ENCODE results near the gene CCDC182.

The CCDC182 gene

DNA sequence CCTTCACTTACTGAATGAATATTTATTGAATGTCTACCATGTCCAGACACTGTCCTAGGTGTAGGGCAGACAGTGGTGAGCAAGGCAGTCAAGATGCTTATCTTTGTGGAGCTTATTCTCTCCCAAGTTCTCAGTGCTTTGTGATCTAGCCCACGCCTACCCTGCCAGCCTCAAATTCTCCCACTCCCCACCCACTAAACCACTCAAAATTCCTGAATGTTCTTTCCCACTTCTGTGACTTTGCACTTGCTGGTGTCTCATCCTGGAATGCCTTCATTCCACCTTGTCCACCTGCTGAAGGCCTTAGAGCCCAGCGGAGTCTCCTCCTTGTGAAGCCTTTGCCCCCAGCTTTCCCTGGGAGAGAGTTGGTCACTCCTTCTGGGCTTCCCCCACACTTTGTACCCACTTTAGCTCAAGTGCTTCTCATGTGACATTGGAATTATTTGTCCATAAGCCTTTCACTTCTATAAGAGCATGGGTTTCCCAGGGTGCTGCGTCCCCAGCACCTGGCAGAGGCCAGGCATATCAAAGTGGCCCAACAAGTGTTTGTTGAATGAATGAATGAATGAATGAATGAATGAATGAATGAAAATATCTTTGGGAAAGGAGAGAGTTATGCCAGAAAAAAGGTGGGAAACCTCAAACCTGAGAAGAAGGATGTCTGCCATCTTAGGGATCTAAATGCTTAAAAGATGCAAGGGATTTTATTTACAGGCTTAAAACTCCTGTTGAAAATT is 23.0 kb downstream of the CCDC182 start:
- Histone ChIP-seq H3K27me3 (ENCODE audit: insufficient read depth, insufficient read length) (peaks cover 4% of the 10 kb centered on the region), H3K4me1 (ENCODE audit: insufficient read depth, insufficient read length) (peaks cover 13% of the 10 kb centered on the region), H3K9me3 (ENCODE audit: insufficient read depth, low read length) (no peaks in the 10 kb centered on the region), H3K4me3 (ENCODE audit: insufficient read length, low read depth) (no peak overlapping the region), H3K9ac (ENCODE audit: insufficient read length, low read depth) (no peak overlapping the region), H3K36me3 (ENCODE audit: insufficient read depth, insufficient read length, low read length) (no peaks in the 10 kb centered on the region)
- no peak for DNase-seq (ENCODE audit: low read depth, low spot score)
- TF ChIP-seq ZNF274 (IDR thresholded peaks at IDR 0.05; ENCODE audit: low read depth, low read length) (no peak), SUZ12 (IDR thresholded peaks at IDR 0.05; ENCODE audit: extremely low read depth, insufficient read depth, insufficient read length) (no peak), YY1 (IDR thresholded peaks at IDR 0.05; ENCODE audit: insufficient read depth, insufficient read length) (no peak)

DNA sequence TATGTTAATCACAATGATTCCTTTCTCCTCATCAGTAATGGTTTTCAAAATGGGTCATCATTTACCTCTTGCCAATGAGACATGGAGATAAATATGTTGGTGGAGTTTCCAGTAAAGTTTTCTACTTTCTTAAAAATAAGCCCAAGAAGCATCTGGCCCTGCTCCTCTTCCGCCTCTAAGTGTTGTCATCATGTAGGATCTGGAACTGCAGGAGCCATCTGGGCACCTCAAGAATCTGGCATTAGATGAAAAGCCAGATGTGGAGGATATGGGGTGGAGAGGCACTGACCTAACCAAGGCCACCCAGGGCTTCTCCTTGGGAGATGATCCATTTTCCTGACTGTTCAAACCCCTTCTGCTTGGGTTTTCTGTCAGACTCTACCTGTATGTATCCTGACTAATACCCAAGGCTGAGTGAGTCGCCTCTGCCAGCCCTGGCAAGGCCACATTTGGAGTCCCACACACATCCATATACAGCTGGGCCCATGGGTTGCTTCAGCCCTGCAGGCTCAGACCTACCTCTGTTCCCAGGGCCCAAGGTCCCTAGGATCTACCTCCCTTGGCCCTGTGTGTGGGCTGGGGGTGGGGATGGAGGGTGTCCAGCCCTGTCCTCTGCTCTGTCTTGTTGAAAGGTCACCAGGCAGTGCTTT is 24.6 kb downstream of the CCDC182 start:
- Histone ChIP-seq H3K9ac (ENCODE audit: insufficient read length, low read depth) (no peak overlapping the region), H3K27me3 (ENCODE audit: insufficient read depth, insufficient read length) (peaks cover 4% of the 10 kb centered on the region), H3K9me3 (ENCODE audit: insufficient read depth, low read length) (no peaks in the 10 kb centered on the region), H3K36me3 (ENCODE audit: insufficient read depth, insufficient read length, low read length) (no peaks in the 10 kb centered on the region), H3K4me1 (ENCODE audit: insufficient read depth, insufficient read length) (peaks cover 13% of the 10 kb centered on the region), H3K4me3 (ENCODE audit: insufficient read length, low read depth) (no peak overlapping the region)
- DNase-seq (ENCODE audit: low read depth, low spot score), result no peak
- TF ChIP-seq ZNF274 (IDR thresholded peaks at IDR 0.05; ENCODE audit: low read depth, low read length) (no peak), SUZ12 (IDR thresholded peaks at IDR 0.05; ENCODE audit: extremely low read depth, insufficient read depth, insufficient read length) (no peak), YY1 (IDR thresholded peaks at IDR 0.05; ENCODE audit: insufficient read depth, insufficient read length) (no peak)

DNA sequence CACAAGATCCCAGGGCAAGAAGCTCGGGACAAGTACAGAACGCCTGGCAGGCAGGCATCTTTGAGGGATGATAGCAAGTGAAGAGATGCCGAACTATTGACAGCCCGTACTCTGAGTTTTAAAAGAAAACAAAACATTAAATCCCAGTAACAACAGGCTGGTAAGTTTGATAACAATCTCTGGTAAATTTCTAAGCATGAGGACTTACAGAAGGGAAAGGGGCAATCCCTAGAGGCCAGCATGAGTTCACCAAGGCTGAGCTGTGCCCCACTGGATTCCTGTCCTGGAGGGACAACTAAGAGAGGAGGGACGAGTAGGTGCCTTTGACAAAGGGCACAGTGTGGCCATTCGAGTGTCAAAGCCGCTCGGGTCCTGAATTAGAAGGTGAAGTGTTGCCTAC is 26.2 kb downstream of the CCDC182 start:
- Histone ChIP-seq H3K9me3 (ENCODE audit: insufficient read depth, low read length) (no peaks in the 10 kb centered on the region), H3K27me3 (ENCODE audit: insufficient read depth, insufficient read length) (peaks cover 7% of the 10 kb centered on the region), H3K36me3 (ENCODE audit: insufficient read depth, insufficient read length, low read length) (no peaks in the 10 kb centered on the region), H3K4me3 (ENCODE audit: insufficient read length, low read depth) (no peak overlapping the region), H3K9ac (ENCODE audit: insufficient read length, low read depth) (no peak overlapping the region), H3K4me1 (ENCODE audit: insufficient read depth, insufficient read length) (peaks cover 5% of the 10 kb centered on the region)
- TF ChIP-seq YY1 (IDR thresholded peaks at IDR 0.05; ENCODE audit: insufficient read depth, insufficient read length), result no peak
- TF ChIP-seq SUZ12 (IDR thresholded peaks at IDR 0.05; ENCODE audit: extremely low read depth, insufficient read depth, insufficient read length), result no peak
- no peak for TF ChIP-seq ZNF274 (IDR thresholded peaks at IDR 0.05; ENCODE audit: low read depth, low read length)
- DNase-seq (ENCODE audit: low read depth, low spot score), result no peak

- Histone ChIP-seq H3K4me3 (ENCODE audit: insufficient read length, low read depth) (no peak overlapping the region), H3K36me3 (ENCODE audit: insufficient read depth, insufficient read length, low read length) (no peaks in the 10 kb centered on the region), H3K9ac (ENCODE audit: insufficient read length, low read depth) (no peak overlapping the region), H3K4me1 (ENCODE audit: insufficient read depth, insufficient read length) (no peaks in the 10 kb centered on the region), H3K27me3 (ENCODE audit: insufficient read depth, insufficient read length) (peaks cover 4% of the 10 kb centered on the region), H3K9me3 (ENCODE audit: insufficient read depth, low read length) (no peaks in the 10 kb centered on the region)
- no peak for TF ChIP-seq ZNF274 (IDR thresholded peaks at IDR 0.05; ENCODE audit: low read depth, low read length)
- TF ChIP-seq YY1 (IDR thresholded peaks at IDR 0.05; ENCODE audit: insufficient read depth, insufficient read length), result no peak
- TF ChIP-seq SUZ12 (IDR thresholded peaks at IDR 0.05; ENCODE audit: extremely low read depth, insufficient read depth, insufficient read length), result no peak
- no peak for DNase-seq (ENCODE audit: low read depth, low spot score)
These were observed 29.1 kb downstream of the CCDC182 start for GRCh38 chr17:57715981-57716380.

GRCh38 chr17:57714665-57715180 is 30.4 kb downstream of the CCDC182 start:
- H3K4me1 ChIP-seq (ENCODE audit: insufficient read depth, insufficient read length), result no peaks in the 10 kb centered on the region
- no peak overlapping the region for H3K9ac ChIP-seq (ENCODE audit: insufficient read length, low read depth)
- peaks cover 4% of the 10 kb centered on the region for H3K27me3 ChIP-seq (ENCODE audit: insufficient read depth, insufficient read length)
- no peak for DNase-seq (ENCODE audit: low read depth, low spot score)
- no peaks in the 10 kb centered on the region for H3K36me3 ChIP-seq (ENCODE audit: insufficient read depth, insufficient read length, low read length)
- H3K4me3 ChIP-seq (ENCODE audit: insufficient read length, low read depth), result no peak overlapping the region
- no peaks in the 10 kb centered on the region for H3K9me3 ChIP-seq (ENCODE audit: insufficient read depth, low read length)
- TF ChIP-seq ZNF274 (IDR thresholded peaks at IDR 0.05; ENCODE audit: low read depth, low read length) (no peak), YY1 (IDR thresholded peaks at IDR 0.05; ENCODE audit: insufficient read depth, insufficient read length) (no peak), SUZ12 (IDR thresholded peaks at IDR 0.05; ENCODE audit: extremely low read depth, insufficient read depth, insufficient read length) (no peak)

GRCh38 chr17:57713140-57713539 is 32.0 kb downstream of the CCDC182 start:
- TF ChIP-seq ZNF274 (IDR thresholded peaks at IDR 0.05; ENCODE audit: low read depth, low read length), result no peak
- TF ChIP-seq SUZ12 (IDR thresholded peaks at IDR 0.05; ENCODE audit: extremely low read depth, insufficient read depth, insufficient read length), result no peak
- no peak for TF ChIP-seq YY1 (IDR thresholded peaks at IDR 0.05; ENCODE audit: insufficient read depth, insufficient read length)
- Histone ChIP-seq H3K9ac (ENCODE audit: insufficient read length, low read depth) (no peak overlapping the region), H3K9me3 (ENCODE audit: insufficient read depth, low read length) (no peaks in the 10 kb centered on the region), H3K27me3 (ENCODE audit: insufficient read depth, insufficient read length) (peaks cover 4% of the 10 kb centered on the region), H3K4me1 (ENCODE audit: insufficient read depth, insufficient read length) (peaks cover 4% of the 10 kb centered on the region), H3K4me3 (ENCODE audit: insufficient read length, low read depth) (no peak overlapping the region), H3K36me3 (ENCODE audit: insufficient read depth, insufficient read length, low read length) (no peaks in the 10 kb centered on the region)
- DNase-seq (ENCODE audit: low read depth, low spot score), result no peak

DNA sequence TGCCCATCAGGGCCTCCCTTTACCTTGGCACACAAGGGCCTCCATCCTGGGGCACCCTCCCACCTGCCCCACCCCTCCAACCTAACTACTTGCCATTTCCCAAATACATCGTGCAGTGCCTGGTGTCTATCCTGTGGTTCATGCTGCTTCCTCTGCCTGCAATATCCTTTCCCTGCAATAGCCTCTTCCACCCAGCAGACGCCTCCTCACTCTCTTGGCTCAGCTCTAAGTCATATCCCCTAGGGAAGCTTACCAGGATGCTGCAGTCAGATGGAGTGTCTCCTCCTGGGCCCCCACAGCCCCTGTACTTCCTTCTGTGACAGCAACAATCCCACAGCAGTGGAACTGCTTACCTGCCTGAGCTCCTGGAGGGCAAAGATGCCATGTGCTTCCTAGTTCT is 36.7 kb downstream of the CCDC182 start:
- H3K9ac ChIP-seq (ENCODE audit: insufficient read length, low read depth), result peak overlapping the region; percentile 12
- H3K27me3 ChIP-seq (ENCODE audit: insufficient read depth, insufficient read length), result peaks cover 11% of the 10 kb centered on the region
- peak overlapping the region; percentile 13 for H3K4me3 ChIP-seq (ENCODE audit: insufficient read length, low read depth)
- DNase-seq (ENCODE audit: low read depth, low spot score), result no peak
- peaks cover 6% of the 10 kb centered on the region for H3K4me1 ChIP-seq (ENCODE audit: insufficient read depth, insufficient read length)
- no peaks in the 10 kb centered on the region for H3K9me3 ChIP-seq (ENCODE audit: insufficient read depth, low read length)
- TF ChIP-seq ZNF274 (IDR thresholded peaks at IDR 0.05; ENCODE audit: low read depth, low read length), result no peak
- TF ChIP-seq SUZ12 (IDR thresholded peaks at IDR 0.05; ENCODE audit: extremely low read depth, insufficient read depth, insufficient read length), result no peak
- TF ChIP-seq YY1 (IDR thresholded peaks at IDR 0.05; ENCODE audit: insufficient read depth, insufficient read length), result no peak
- H3K36me3 ChIP-seq (ENCODE audit: insufficient read depth, insufficient read length, low read length), result no peaks in the 10 kb centered on the region

Measured in NT2/D1 (cell line).